ENCODE data around the gene OR2L3. TPM values are rescaled to one million over a fixed set of nuclear protein-coding genes. Genes with fewer than 3 reads are reported as not detected.

The OR2L3 gene
- total RNA-seq, 1 experiment from 2014 or later: not detected

- H3K27ac Mint-ChIP-seq (ENCODE audit: unreplicated experiment): no peak overlapping the region
- H3K36me3 Mint-ChIP-seq (ENCODE audit: insufficient read depth, unreplicated experiment): no peaks in the 10 kb centered on the region
- H3K9me3 ChIP-seq: no peaks in the 10 kb centered on the region
- no peaks in the 10 kb centered on the region for H3K27me3 Mint-ChIP-seq (ENCODE audit: insufficient read depth, unreplicated experiment)
- H3K4me3 ChIP-seq (ENCODE audit: low read depth, low read length): no peak overlapping the region
- no peak for DNase-seq
- peaks cover 26% of the 10 kb centered on the region for H3K9me3 Mint-ChIP-seq (ENCODE audit: unreplicated experiment)
- no TSS peak for BruUV-seq (replicated peaks)
- no peaks in the 10 kb centered on the region for H3K4me1 ChIP-seq
- TF ChIP-seq CTCF (IDR thresholded peaks at IDR 0.05; ENCODE audit: insufficient read depth in 1 of 2, low read depth in 1 of 2, low read length in 1 of 2, severe bottlenecking in 1 of 2, unreplicated experiment in 1 of 2): no peak
- CTCF ChIA-PET: no interaction called here
- no peaks in the 10 kb centered on the region for H3K4me1 Mint-ChIP-seq (ENCODE audit: low read depth, unreplicated experiment)
- intact Hi-C loops (cut with micrococcal nuclease; ENCODE audit: unreplicated experiment): no loop called here
- no peaks in the 10 kb centered on the region for H3K27me3 ChIP-seq (replicated peaks; ENCODE audit: control insufficient read depth, insufficient read depth, low read length)
- no peaks in the 10 kb centered on the region for H3K36me3 ChIP-seq (ENCODE audit: control insufficient read depth, insufficient read depth, low read length)
- POLR2A ChIA-PET: no interaction called here
- H3K4me3 Mint-ChIP-seq (ENCODE audit: unreplicated experiment): no peak overlapping the region
Observed at GRCh38 chr1:248047008-248047407, 372 bp downstream of the OR2L3 start.

DNA sequence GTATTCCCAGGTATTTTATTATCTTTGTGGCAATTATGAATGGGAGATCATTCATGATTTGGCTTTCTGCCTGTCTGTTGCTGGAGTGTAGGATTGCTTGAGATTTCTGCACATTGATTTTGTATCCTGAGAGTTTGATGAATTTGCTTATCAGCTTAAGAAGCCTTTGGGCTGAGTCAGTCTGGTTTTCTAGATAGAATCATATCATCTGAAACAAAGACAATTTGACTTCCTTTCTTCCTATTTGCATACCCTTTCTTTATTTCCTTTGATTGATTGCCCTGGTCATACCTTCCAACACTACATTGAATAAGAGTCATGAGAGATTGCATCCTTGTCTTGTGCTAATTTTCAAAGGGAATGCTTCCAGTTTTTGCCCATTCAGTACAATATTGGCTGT, 8.0 kb downstream of the OR2L3 start:
- DNase-seq: no peak
- no peaks in the 10 kb centered on the region for H3K36me3 ChIP-seq (ENCODE audit: control insufficient read depth, insufficient read depth, low read length)
- intact Hi-C loops (cut with micrococcal nuclease; ENCODE audit: unreplicated experiment): no loop called here
- H3K4me1 ChIP-seq: no peaks in the 10 kb centered on the region
- no TSS peak for BruUV-seq (replicated peaks)
- Mint-ChIP-seq H3K4me1 (ENCODE audit: low read depth, unreplicated experiment) (no peaks in the 10 kb centered on the region), H3K4me3 (ENCODE audit: unreplicated experiment) (no peak overlapping the region), H3K27ac (ENCODE audit: unreplicated experiment) (no peak overlapping the region), H3K36me3 (ENCODE audit: insufficient read depth, unreplicated experiment) (no peaks in the 10 kb centered on the region), H3K27me3 (ENCODE audit: insufficient read depth, unreplicated experiment) (no peaks in the 10 kb centered on the region), H3K9me3 (ENCODE audit: unreplicated experiment) (peaks cover 22% of the 10 kb centered on the region)
- no peak overlapping the region for H3K4me3 ChIP-seq (ENCODE audit: low read depth, low read length)
- TF ChIP-seq CTCF (IDR thresholded peaks at IDR 0.05; ENCODE audit: insufficient read depth in 1 of 2, low read depth in 1 of 2, low read length in 1 of 2, severe bottlenecking in 1 of 2, unreplicated experiment in 1 of 2): no peak
- ChIA-PET POLR2A (no interaction called here), CTCF (no interaction called here)
- no peaks in the 10 kb centered on the region for H3K27me3 ChIP-seq (replicated peaks; ENCODE audit: control insufficient read depth, insufficient read depth, low read length)
- 0 out of 2 replicates have a peak, but pooled peaks cover 2% of the 10 kb centered on the region for H3K9me3 ChIP-seq

DNA sequence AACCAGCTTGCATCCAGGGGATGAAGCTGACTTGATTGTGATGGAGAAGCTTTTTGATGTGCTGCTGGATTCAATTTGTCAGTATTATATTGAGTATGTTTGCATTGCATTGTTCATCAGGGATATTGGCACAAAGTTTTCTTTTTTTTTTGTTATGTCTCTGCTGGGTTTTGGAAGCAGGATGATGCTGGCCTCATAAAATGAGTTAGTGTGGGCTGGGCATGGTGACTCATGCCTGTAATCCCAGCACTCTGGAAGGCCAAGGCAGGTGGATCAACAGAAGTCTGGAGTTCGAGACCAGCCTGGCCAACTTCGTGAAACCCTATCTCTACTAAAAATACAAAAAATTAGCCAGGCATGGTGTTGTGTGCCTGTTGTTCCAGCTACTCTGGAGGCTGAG, 8.6 kb downstream of the OR2L3 start:
- H3K4me3 ChIP-seq (ENCODE audit: low read depth, low read length): no peak overlapping the region
- H3K9me3 Mint-ChIP-seq (ENCODE audit: unreplicated experiment): peaks cover 22% of the 10 kb centered on the region
- ChIA-PET POLR2A (no interaction called here), CTCF (no interaction called here)
- BruUV-seq (replicated peaks): no TSS peak
- no peaks in the 10 kb centered on the region for H3K36me3 Mint-ChIP-seq (ENCODE audit: insufficient read depth, unreplicated experiment)
- DNase-seq: no peak
- no peaks in the 10 kb centered on the region for H3K4me1 Mint-ChIP-seq (ENCODE audit: low read depth, unreplicated experiment)
- no peaks in the 10 kb centered on the region for H3K4me1 ChIP-seq
- no peak overlapping the region for H3K4me3 Mint-ChIP-seq (ENCODE audit: unreplicated experiment)
- no peaks in the 10 kb centered on the region for H3K27me3 ChIP-seq (replicated peaks; ENCODE audit: control insufficient read depth, insufficient read depth, low read length)
- H3K9me3 ChIP-seq: 0 out of 2 replicates have a peak, but pooled peaks cover 2% of the 10 kb centered on the region
- TF ChIP-seq CTCF (IDR thresholded peaks at IDR 0.05; ENCODE audit: insufficient read depth in 1 of 2, low read depth in 1 of 2, low read length in 1 of 2, severe bottlenecking in 1 of 2, unreplicated experiment in 1 of 2): no peak
- no peaks in the 10 kb centered on the region for H3K36me3 ChIP-seq (ENCODE audit: control insufficient read depth, insufficient read depth, low read length)
- intact Hi-C loops (cut with micrococcal nuclease; ENCODE audit: unreplicated experiment): no loop called here
- H3K27me3 Mint-ChIP-seq (ENCODE audit: insufficient read depth, unreplicated experiment): no peaks in the 10 kb centered on the region
- H3K27ac Mint-ChIP-seq (ENCODE audit: unreplicated experiment): no peak overlapping the region
